ENCODE results near the gene SOX15.
A peak's percentile ranks its signal among the peaks of the same experiment; 100 is the strongest.

Gene SOX15

DNA sequence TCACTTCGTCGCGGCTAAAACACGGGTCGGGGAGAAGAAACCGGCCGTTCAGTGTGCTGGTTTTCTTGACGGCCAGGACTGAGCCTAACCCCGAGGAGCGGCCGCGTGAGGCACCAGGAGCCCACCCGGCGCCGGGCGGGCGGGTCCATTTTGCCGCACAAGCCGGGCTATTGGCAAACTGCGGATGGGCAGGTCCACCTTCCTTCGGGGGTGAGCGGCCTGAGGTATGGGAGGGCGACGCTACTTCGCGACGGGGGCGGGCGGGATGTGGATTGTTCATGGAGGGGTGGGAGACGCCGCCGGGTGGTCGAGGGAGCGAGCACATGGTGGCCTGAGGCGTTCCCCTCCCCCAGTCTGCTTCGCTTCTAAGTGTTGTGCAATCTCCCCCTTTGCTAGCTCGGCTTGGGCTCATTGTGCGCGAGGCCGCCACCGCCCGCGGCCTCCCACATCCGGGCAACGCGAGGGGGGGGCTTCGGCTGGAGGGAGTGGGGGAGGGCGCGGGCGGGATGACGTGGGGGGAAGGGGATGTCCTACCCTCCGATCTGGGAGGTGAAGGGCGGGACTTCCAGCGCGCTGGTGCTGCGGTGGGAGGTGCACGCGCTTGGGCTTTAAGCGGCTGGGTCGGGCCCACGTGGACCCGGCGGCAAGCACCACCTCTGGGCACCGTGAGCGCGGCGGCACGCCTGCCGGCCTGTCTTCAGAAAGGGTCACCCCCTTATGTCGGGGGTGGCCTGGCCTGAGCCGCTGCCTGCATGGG, 16.4 kb downstream of the SOX15 start:
- H3K27ac ChIP-seq (ENCODE audit: low read length): peak overlapping the region; percentile 70
- peaks cover 13% of the 10 kb centered on the region for H3K4me1 ChIP-seq (ENCODE audit: control insufficient read depth, low read depth, low read length)
- peaks cover 71% of the 10 kb centered on the region for H3K36me3 ChIP-seq (ENCODE audit: control insufficient read depth, low read depth, low read length)

DNA sequence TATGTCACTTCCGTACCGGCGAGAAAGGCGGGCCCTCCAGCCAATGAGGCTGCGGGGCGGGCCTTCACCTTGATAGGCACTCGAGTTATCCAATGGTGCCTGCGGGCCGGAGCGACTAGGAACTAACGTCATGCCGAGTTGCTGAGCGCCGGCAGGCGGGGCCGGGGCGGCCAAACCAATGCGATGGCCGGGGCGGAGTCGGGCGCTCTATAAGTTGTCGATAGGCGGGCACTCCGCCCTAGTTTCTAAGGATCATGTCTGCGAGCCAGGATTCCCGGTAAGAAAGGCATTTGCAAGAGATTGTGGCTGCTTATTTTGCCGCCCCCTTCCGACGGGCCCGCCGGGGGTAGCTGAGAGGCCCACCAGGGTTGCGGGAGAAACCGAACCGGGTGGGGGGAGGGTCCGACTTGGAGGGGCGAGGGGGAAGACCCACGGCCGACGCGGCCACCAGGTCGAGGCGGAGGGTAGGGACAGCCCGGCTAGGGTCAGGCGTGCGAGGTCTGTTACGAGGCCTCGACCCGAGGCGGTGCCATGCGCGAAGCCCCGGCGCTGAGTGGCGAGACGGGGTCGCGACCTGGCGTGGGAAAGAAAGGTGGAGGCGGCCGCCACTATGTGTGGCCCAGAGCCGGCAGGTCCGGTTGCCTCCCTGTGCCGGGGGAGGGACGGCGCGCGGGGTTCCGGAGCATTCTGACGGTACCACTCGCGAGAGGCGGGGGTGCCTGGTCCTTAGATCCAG, 17.1 kb downstream of the SOX15 start:
- Histone ChIP-seq H3K36me3 (ENCODE audit: control insufficient read depth, low read depth, low read length) (peaks cover 64% of the 10 kb centered on the region), H3K27me3 (ENCODE audit: control insufficient read depth, insufficient read depth, low read length) (no peaks in the 10 kb centered on the region)

More for the DNA sequence above, 16.4 kb downstream of the SOX15 start:
- H3K9ac ChIP-seq (ENCODE audit: low read length): peak overlapping the region; percentile 98
- no peaks in the 10 kb centered on the region for H3K27me3 ChIP-seq (ENCODE audit: control insufficient read depth, insufficient read depth, low read length)
- H3K9me3 ChIP-seq (ENCODE audit: control insufficient read depth, low read depth, low read length): no peaks in the 10 kb centered on the region
- peak overlapping the region; percentile 92 for H3K4me3 ChIP-seq (ENCODE audit: low read length)

DNA sequence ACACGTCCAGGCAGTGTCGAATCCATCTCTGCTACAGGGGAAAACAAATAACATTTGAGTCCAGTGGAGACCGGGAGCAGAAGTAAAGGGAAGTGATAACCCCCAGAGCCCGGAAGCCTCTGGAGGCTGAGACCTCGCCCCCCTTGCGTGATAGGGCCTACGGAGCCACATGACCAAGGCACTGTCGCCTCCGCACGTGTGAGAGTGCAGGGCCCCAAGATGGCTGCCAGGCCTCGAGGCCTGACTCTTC, 17.6 kb downstream of the SOX15 start:
- peaks cover 64% of the 10 kb centered on the region for H3K36me3 ChIP-seq (ENCODE audit: control insufficient read depth, low read depth, low read length)
- peak overlapping the region; percentile 72 for H3K9ac ChIP-seq (ENCODE audit: low read length)
- no peaks in the 10 kb centered on the region for H3K9me3 ChIP-seq (ENCODE audit: control insufficient read depth, low read depth, low read length)
- H3K4me1 ChIP-seq (ENCODE audit: control insufficient read depth, low read depth, low read length): peaks cover 13% of the 10 kb centered on the region
- H3K27ac ChIP-seq (ENCODE audit: low read length): peak overlapping the region; percentile 59
- peak overlapping the region; percentile 69 for H3K4me3 ChIP-seq (ENCODE audit: low read length)
- no peaks in the 10 kb centered on the region for H3K27me3 ChIP-seq (ENCODE audit: control insufficient read depth, insufficient read depth, low read length)

More for the DNA sequence above, 17.1 kb downstream of the SOX15 start:
- H3K9me3 ChIP-seq (ENCODE audit: control insufficient read depth, low read depth, low read length): no peaks in the 10 kb centered on the region
- H3K4me1 ChIP-seq (ENCODE audit: control insufficient read depth, low read depth, low read length): peaks cover 13% of the 10 kb centered on the region
- peak overlapping the region; percentile 70 for H3K27ac ChIP-seq (ENCODE audit: low read length)
- H3K4me3 ChIP-seq (ENCODE audit: low read length): peak overlapping the region; percentile 92
- peak overlapping the region; percentile 98 for H3K9ac ChIP-seq (ENCODE audit: low read length)

DNA sequence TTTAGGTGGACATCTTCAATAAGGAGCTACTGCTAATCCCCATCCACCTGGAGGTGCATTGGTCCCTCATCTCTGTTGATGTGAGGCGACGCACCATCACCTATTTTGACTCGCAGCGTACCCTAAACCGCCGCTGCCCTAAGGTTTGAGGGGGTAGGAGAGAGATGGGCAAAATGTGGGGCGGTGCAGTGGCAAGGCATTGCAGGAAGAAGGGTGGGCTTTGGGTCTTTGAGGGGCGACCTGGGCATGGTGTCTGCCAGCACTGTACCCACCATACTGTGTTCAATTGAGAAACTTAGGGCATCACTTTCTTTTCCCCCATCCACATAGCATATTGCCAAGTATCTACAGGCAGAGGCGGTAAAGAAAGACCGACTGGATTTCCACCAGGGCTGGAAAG, 19.5 kb downstream of the SOX15 start:
- Histone ChIP-seq H3K4me1 (ENCODE audit: control insufficient read depth, low read depth, low read length) (peaks cover 10% of the 10 kb centered on the region), H3K9ac (ENCODE audit: low read length) (no peak overlapping the region), H3K36me3 (ENCODE audit: control insufficient read depth, low read depth, low read length) (peaks cover 61% of the 10 kb centered on the region), H3K9me3 (ENCODE audit: control insufficient read depth, low read depth, low read length) (no peaks in the 10 kb centered on the region), H3K27ac (ENCODE audit: low read length) (no peak overlapping the region), H3K4me3 (ENCODE audit: low read length) (no peak overlapping the region), H3K27me3 (ENCODE audit: control insufficient read depth, insufficient read depth, low read length) (no peaks in the 10 kb centered on the region)

DNA sequence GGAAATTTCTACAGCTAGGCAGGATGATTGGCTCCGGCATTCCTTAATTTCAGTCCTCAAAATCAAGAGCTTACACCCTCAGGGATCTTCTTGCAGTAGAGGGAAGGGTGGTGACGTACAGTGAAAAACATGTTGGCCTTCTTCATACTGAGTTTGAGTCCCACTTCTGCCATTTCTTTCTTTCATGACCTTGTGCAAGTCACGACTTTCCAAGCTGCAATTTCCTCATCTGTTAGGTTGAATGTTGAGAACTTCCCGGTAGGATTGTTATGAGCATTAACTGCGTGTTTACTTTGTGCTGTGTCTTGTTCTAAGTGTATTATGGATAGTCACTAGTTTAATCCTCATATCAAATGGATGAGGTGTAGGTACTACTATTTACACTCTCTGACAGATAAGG, 20.3 kb downstream of the SOX15 start:
- Histone ChIP-seq H3K9me3 (ENCODE audit: control insufficient read depth, low read depth, low read length) (no peaks in the 10 kb centered on the region), H3K27ac (ENCODE audit: low read length) (no peak overlapping the region), H3K27me3 (ENCODE audit: control insufficient read depth, insufficient read depth, low read length) (no peaks in the 10 kb centered on the region), H3K36me3 (ENCODE audit: control insufficient read depth, low read depth, low read length) (peaks cover 61% of the 10 kb centered on the region), H3K4me1 (ENCODE audit: control insufficient read depth, low read depth, low read length) (peaks cover 7% of the 10 kb centered on the region), H3K4me3 (ENCODE audit: low read length) (no peak overlapping the region), H3K9ac (ENCODE audit: low read length) (no peak overlapping the region)

DNA sequence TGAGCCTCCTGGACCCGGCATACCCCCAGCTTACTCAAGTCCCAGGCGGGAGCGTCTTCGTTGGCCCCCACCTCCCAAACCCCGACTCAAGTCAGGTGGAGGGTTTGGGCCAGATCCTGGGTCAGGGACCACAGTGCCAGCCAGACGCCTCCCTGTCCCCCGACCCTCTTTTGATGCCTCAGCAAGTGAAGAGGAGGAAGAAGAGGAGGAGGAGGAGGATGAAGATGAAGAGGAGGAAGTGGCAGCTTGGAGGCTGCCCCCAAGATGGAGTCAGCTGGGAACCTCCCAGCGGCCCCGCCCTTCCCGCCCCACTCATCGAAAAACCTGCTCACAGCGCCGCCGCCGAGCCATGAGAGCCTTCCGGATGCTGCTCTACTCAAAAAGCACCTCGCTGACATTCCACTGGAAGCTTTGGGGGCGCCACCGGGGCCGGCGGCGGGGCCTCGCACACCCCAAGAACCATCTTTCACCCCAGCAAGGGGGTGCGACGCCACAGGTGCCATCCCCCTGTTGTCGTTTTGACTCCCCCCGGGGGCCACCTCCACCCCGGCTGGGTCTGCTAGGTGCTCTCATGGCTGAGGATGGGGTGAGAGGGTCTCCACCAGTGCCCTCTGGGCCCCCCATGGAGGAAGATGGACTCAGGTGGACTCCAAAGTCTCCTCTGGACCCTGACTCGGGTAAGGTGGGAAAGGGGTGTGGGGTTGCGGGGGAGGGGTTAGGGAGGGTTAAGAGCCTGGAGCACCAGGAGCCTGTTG, 26.6 kb downstream of the SOX15 start:
- peaks cover 18% of the 10 kb centered on the region for H3K4me1 ChIP-seq (ENCODE audit: control insufficient read depth, low read depth, low read length)
- no peak overlapping the region for H3K9ac ChIP-seq (ENCODE audit: low read length)
- no peaks in the 10 kb centered on the region for H3K9me3 ChIP-seq (ENCODE audit: control insufficient read depth, low read depth, low read length)
- H3K27ac ChIP-seq (ENCODE audit: low read length): no peak overlapping the region
- H3K36me3 ChIP-seq (ENCODE audit: control insufficient read depth, low read depth, low read length): peaks cover 37% of the 10 kb centered on the region
- peak overlapping the region; percentile 86 for H3K4me3 ChIP-seq (ENCODE audit: low read length)
- no peaks in the 10 kb centered on the region for H3K27me3 ChIP-seq (ENCODE audit: control insufficient read depth, insufficient read depth, low read length)

DNA sequence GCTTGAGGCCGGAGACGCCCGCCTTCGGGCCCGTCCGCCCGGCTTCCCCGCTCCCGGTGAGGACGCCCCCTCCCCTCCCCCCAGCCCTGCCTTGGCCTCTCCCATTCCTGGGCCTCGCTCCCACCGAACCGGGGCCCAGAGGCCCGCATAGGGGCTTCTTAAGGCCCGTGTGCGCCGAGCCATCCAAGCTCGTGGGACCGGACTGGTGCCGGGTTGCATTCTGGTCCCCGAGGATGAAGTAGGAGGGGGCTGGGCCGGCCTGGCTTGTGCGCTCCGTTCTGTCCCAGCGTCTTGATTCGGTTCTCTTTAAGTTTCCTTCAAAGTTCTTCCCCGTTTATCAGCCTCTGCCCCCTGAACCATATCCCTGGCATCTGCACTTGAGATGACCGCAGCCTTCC, 27.7 kb downstream of the SOX15 start:
- peak overlapping the region; percentile 80 for H3K9ac ChIP-seq (ENCODE audit: low read length)
- H3K4me3 ChIP-seq (ENCODE audit: low read length): peak overlapping the region; percentile 86
- H3K27me3 ChIP-seq (ENCODE audit: control insufficient read depth, insufficient read depth, low read length): no peaks in the 10 kb centered on the region
- peaks cover 29% of the 10 kb centered on the region for H3K4me1 ChIP-seq (ENCODE audit: control insufficient read depth, low read depth, low read length)
- no peaks in the 10 kb centered on the region for H3K9me3 ChIP-seq (ENCODE audit: control insufficient read depth, low read depth, low read length)
- H3K27ac ChIP-seq (ENCODE audit: low read length): no peak overlapping the region
- peaks cover 32% of the 10 kb centered on the region for H3K36me3 ChIP-seq (ENCODE audit: control insufficient read depth, low read depth, low read length)

DNA sequence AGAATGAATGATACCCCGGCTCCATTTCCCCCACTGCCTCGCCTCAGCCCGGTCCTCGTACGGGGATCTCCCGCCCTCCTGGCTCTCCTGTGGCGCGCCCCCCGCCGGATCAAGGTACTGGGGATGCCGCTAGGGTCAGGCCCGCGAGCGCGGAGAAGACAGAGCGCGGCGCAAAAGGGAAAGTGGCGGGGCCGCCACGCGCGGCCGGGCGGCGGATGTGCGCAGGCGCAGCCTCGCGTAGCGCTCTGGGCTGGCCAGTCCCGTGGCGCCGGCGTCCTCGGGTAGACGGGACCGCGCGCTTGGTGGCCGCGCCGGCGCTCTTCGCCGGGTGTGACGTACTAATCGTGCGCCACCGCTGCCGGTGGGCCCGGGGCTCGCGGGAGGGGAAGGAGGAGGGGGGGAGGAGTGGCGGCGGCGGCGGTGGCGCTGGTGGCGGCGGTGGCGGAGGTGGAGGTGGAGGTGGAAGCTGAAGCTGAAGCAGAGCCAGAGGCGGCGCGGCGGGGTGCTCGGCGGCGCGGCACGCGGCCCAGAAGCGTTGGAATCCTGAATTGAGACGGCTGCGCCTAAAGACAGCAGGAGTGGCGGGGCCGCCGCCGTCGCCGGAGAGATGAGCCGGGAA, 28.2 kb downstream of the SOX15 start, which contains the start of gene SENP3:
SENP3 (plus strand) TSS at position 331 of the 619 bp plus-strand sequence. CDS start 1,158 bp downstream, outside the sequence.
- Histone ChIP-seq H3K4me1 (ENCODE audit: control insufficient read depth, low read depth, low read length) (peaks cover 31% of the 10 kb centered on the region), H3K9ac (ENCODE audit: low read length) (peak within 1 kb of the TSS; percentile 80), H3K9me3 (ENCODE audit: control insufficient read depth, low read depth, low read length) (no peaks in the 10 kb centered on the region), H3K27me3 (ENCODE audit: control insufficient read depth, insufficient read depth, low read length) (no peaks in the 10 kb centered on the region), H3K36me3 (ENCODE audit: control insufficient read depth, low read depth, low read length) (peaks cover 27% of the 10 kb centered on the region), H3K4me3 (ENCODE audit: low read length) (peak within 1 kb of the TSS; percentile 86), H3K27ac (ENCODE audit: low read length) (peak within 1 kb of the TSS; percentile 61)

DNA sequence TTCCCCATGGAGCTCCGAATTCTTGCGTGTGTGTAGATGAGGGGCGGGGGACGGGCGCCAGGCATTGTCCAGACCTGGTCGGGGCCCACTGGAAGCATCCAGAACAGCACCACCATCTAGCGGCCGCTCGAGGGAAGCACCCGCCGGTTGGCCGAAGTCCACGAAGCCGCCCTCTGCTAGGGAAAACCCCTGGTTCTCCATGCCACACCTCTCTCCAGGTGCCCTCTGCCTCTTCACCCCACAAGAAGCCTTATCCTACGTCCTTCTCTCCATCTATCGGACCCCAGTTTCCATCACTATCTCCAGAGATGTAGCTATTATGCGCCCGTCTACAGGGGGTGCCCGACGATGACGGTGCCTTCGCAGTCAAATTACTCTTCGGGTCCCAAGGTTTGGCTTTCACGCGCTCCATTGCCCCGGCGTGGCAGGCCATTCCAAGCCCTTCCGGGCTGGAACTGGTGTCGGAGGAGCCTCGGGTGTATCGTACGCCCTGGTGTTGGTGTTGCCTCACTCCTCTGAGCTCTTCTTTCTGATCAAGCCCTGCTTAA, 28.8 kb downstream of the SOX15 start:
- Histone ChIP-seq H3K4me1 (ENCODE audit: control insufficient read depth, low read depth, low read length) (peaks cover 31% of the 10 kb centered on the region), H3K36me3 (ENCODE audit: control insufficient read depth, low read depth, low read length) (peaks cover 24% of the 10 kb centered on the region), H3K27ac (ENCODE audit: low read length) (peak overlapping the region; percentile 61)

DNA sequence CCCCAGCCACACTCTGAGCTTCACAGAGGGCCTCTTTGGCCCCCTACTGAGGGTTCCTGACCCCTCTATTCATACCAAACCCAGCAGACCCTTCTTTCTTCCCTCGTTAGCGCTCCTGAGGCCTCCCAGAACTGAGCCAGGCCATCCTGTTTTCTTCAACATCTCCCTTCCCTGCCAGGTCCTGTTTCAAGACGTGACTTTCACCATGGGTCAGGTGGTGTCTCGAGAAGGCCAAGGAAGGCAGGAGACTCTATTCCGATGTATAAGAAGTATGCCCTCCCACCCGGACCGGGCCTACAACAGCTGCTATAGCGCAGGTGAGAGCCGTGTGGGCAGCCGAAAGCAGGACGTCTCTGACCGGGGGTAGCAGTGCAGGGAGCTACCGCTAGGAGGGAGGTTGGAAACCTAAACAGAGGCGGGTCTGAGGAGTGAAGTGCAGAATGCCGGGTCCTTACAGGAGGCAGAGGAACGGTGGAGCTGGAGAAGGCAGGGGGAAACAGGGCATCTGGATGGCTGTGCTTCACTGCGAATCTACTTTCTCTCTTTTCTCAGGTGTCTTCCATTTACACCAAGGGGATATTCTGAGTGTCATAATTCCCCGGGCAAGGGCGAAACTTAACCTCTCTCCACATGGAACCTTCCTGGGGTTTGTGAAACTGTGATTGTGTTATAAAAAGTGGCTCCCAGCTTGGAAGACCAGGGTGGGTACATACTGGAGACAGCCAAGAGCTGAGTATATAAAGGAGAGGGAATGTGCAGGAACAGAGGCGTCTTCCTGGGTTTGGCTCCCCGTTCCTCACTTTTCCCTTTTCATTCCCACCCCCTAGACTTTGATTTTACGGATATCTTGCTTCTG, 29.5 kb downstream of the SOX15 start:
- Histone ChIP-seq H3K9me3 (ENCODE audit: control insufficient read depth, low read depth, low read length) (no peaks in the 10 kb centered on the region), H3K27ac (ENCODE audit: low read length) (no peak overlapping the region), H3K4me1 (ENCODE audit: control insufficient read depth, low read depth, low read length) (peaks cover 31% of the 10 kb centered on the region), H3K36me3 (ENCODE audit: control insufficient read depth, low read depth, low read length) (peaks cover 17% of the 10 kb centered on the region), H3K27me3 (ENCODE audit: control insufficient read depth, insufficient read depth, low read length) (no peaks in the 10 kb centered on the region), H3K4me3 (ENCODE audit: low read length) (peak overlapping the region; percentile 86), H3K9ac (ENCODE audit: low read length) (peak overlapping the region; percentile 48)

More for the DNA sequence above, 28.8 kb downstream of the SOX15 start:
- no peaks in the 10 kb centered on the region for H3K9me3 ChIP-seq (ENCODE audit: control insufficient read depth, low read depth, low read length)
- peak overlapping the region; percentile 80 for H3K9ac ChIP-seq (ENCODE audit: low read length)
- no peaks in the 10 kb centered on the region for H3K27me3 ChIP-seq (ENCODE audit: control insufficient read depth, insufficient read depth, low read length)
- peak overlapping the region; percentile 86 for H3K4me3 ChIP-seq (ENCODE audit: low read length)

Data from iPS-18a (cell line).